H9 (cell line): ENCODE results near the gene CLPX. TPM values are rescaled to one million over a fixed set of nuclear protein-coding genes. Genes with fewer than 3 reads are reported as not detected.

ENCODE experiments used
- DNase-seq: peaks from one replicate; pipeline ENCODE4 v3.0.0-alpha.2; 2017
- H2AFZ ChIP-seq: one replicate; pipeline ENCODE4 v1.6.1; 2013; ENCODE audit warnings: mild to moderate bottlenecking, low read length, control low read depth, moderate library complexity
- H2AK5ac ChIP-seq: 2 replicates; pipeline ENCODE4 v1.6.1; 2013; ENCODE audit warnings: low read length, control low read depth, mixed read lengths; ENCODE audit not compliant: insufficient read length
- H2BK120ac ChIP-seq: one replicate; pipeline ENCODE4 v1.6.1; 2013; ENCODE audit warnings: low read depth, mild to moderate bottlenecking, low read length, control low read depth, inconsistent platforms; ENCODE audit not compliant: poor library complexity, severe bottlenecking
- H2BK12ac ChIP-seq: 2 replicates; pipeline ENCODE4 v1.6.1; 2013; ENCODE audit warnings: low read length, control low read depth, mixed read lengths, low read depth; ENCODE audit not compliant: insufficient read length
- H2BK15ac ChIP-seq: 2 replicates; pipeline ENCODE4 v1.6.1; 2013; ENCODE audit warnings: low read depth, low read length, control low read depth
- H2BK20ac ChIP-seq: one replicate; pipeline ENCODE4 v1.6.1; 2013; ENCODE audit warnings: low read depth, mild to moderate bottlenecking, low read length, control low read depth, inconsistent platforms; ENCODE audit not compliant: poor library complexity, severe bottlenecking
- H2BK5ac ChIP-seq: 2 replicates; pipeline ENCODE4 v1.6.1; 2013; ENCODE audit warnings: low read length, control low read depth, mixed read lengths; ENCODE audit not compliant: insufficient read length
- H3K14ac ChIP-seq: 2 replicates; pipeline ENCODE4 v1.6.1; 2013; ENCODE audit warnings: low read length, control low read depth; ENCODE audit not compliant: insufficient read depth
- H3K18ac ChIP-seq: 2 replicates; pipeline ENCODE4 v1.6.1; 2013; ENCODE audit warnings: low read depth, mild to moderate bottlenecking, mixed read lengths, low read length, control low read depth; ENCODE audit not compliant: insufficient read length
- H3K23ac ChIP-seq: 2 replicates; pipeline ENCODE4 v1.6.1; 2013; ENCODE audit warnings: low read length, control low read depth, mixed read lengths, low read depth; ENCODE audit not compliant: insufficient read length
- H3K23me2 ChIP-seq: 2 replicates; pipeline ENCODE4 v1.6.1; 2013; ENCODE audit warnings: low read depth, mild to moderate bottlenecking, mixed read lengths, low read length, control low read depth; ENCODE audit not compliant: insufficient read length, poor library complexity, severe bottlenecking
- H3K27ac ChIP-seq: 2 replicates; pipeline ENCODE4 v1.5.1; 2013; ENCODE audit warnings: low read length, control low read depth, mixed read lengths, low read depth; ENCODE audit not compliant: insufficient read length
- H3K27me3 ChIP-seq: 2 replicates; pipeline ENCODE4 v1.6.1; 2013; ENCODE audit warnings: low read length, control low read depth, inconsistent platforms; ENCODE audit not compliant: insufficient read depth
- H3K4ac ChIP-seq: 2 replicates; pipeline ENCODE4 v1.6.1; 2013; ENCODE audit warnings: low read depth, mild to moderate bottlenecking, control low read depth, inconsistent platforms, low read length, moderate library complexity
- H3K4me1 ChIP-seq: 2 replicates; pipeline ENCODE4 v1.6.1; 2013; ENCODE audit warnings: low read length, control low read depth, inconsistent platforms; ENCODE audit not compliant: insufficient read depth
- H3K4me2 ChIP-seq: 2 replicates; pipeline ENCODE4 v1.6.1; 2013; ENCODE audit warnings: low read length, control low read depth, mixed read lengths; ENCODE audit not compliant: insufficient read length, insufficient read depth
- H3K56ac ChIP-seq: 2 replicates; pipeline ENCODE4 v1.6.1; 2013; ENCODE audit warnings: low read depth, mild to moderate bottlenecking, mixed read lengths, low read length, control low read depth; ENCODE audit not compliant: insufficient read length
- H3K79me1 ChIP-seq: 2 replicates; pipeline ENCODE4 v1.6.1; 2013; ENCODE audit warnings: low read depth, mild to moderate bottlenecking, moderate library complexity, low read length, control low read depth, inconsistent platforms; ENCODE audit not compliant: insufficient read depth, poor library complexity, severe bottlenecking
- H3K79me2 ChIP-seq: 2 replicates; pipeline ENCODE4 v1.6.1; 2013; ENCODE audit warnings: low read length, control low read depth, inconsistent platforms; ENCODE audit not compliant: insufficient read depth
- H3K9ac ChIP-seq: 2 replicates; pipeline ENCODE4 v1.6.1; 2013; ENCODE audit warnings: low read length, control low read depth, mixed read lengths; ENCODE audit not compliant: insufficient read length; ENCODE audit errors: extremely low read depth
- H3K9me3 ChIP-seq: one replicate; pipeline ENCODE4 v1.6.1; 2013; ENCODE audit warnings: low read depth, low read length, inconsistent platforms; ENCODE audit not compliant: control insufficient read depth
- H3T11ph ChIP-seq: one replicate; pipeline ENCODE4 v1.6.1; 2013; ENCODE audit warnings: mild to moderate bottlenecking, low read length, control low read depth, inconsistent platforms
- H4K20me1 ChIP-seq: one replicate; pipeline ENCODE4 v1.6.1; 2013; ENCODE audit not compliant: control insufficient read depth, insufficient read length, insufficient read depth
- H4K5ac ChIP-seq: 2 replicates; pipeline ENCODE4 v1.6.1; 2013; ENCODE audit warnings: low read depth, mild to moderate bottlenecking, mixed read lengths, low read length, control low read depth; ENCODE audit not compliant: insufficient read length
- H4K8ac ChIP-seq: replicated peaks from 2 replicates; pipeline ENCODE4 v1.6.1; 2013; ENCODE audit warnings: low read length, control low read depth, mixed read lengths, low read depth; ENCODE audit not compliant: insufficient read length
- H4K91ac ChIP-seq: 2 replicates; pipeline ENCODE4 v1.6.1; 2013; ENCODE audit warnings: low read depth, mild to moderate bottlenecking, moderate library complexity, mixed read lengths, low read length, control low read depth; ENCODE audit not compliant: insufficient read length
- H3K27ac Mint-ChIP-seq, 3 experiments: 2 replicates in 2 of 3; 3 replicates in 1 of 3; pipeline ENCODE4 v1.8.0; 2020 to 2021; ENCODE audit warnings: mixed read lengths in 3 of 3, mild to moderate bottlenecking in 1 of 3, moderate library complexity in 1 of 3
- H3K27me3 Mint-ChIP-seq: 2 replicates; pipeline ENCODE4 v1.8.0; 2021; ENCODE audit warnings: low read depth, mild to moderate bottlenecking, moderate library complexity, mixed read lengths
- H3K36me3 Mint-ChIP-seq, 3 experiments: 2 replicates in 2 of 3; 3 replicates in 1 of 3; pipeline ENCODE4 v1.8.0; 2020 to 2021; ENCODE audit warnings: low read depth in 3 of 3, mixed read lengths in 3 of 3; ENCODE audit not compliant: insufficient read depth in 1 of 3
- H3K4me1 Mint-ChIP-seq, 2 experiments: 2 replicates each; pipeline ENCODE4 v1.8.0; 2020; ENCODE audit warnings: mixed read lengths in 2 of 2
- H3K4me3 Mint-ChIP-seq, 2 experiments: 2 replicates in 1 of 2; 3 replicates in 1 of 2; pipeline ENCODE4 v1.8.0; 2020 to 2021; ENCODE audit warnings: mild to moderate bottlenecking in 2 of 2, mixed read lengths in 2 of 2, moderate library complexity in 1 of 2
- H3K9me3 Mint-ChIP-seq, 2 experiments: 2 replicates in 1 of 2; 3 replicates in 1 of 2; pipeline ENCODE4 v1.8.0; 2020; ENCODE audit warnings: mild to moderate bottlenecking in 2 of 2, mixed read lengths in 2 of 2, moderate library complexity in 1 of 2
- WGBS: extraction: QIAGEN DNeasy Blood & Tissue Kit; methylation state at CpG from one replicate; pipeline ENCODE4 v1.1.7; 2013; ENCODE audit warnings: missing lambda C conversion rate, low lambda C conversion rate, mixed read lengths; ENCODE audit not compliant: insufficient read length; ENCODE audit errors: extremely low coverage; 5-methylcytosine and 5-hydroxymethylcytosine counted together
- total RNA-seq: library from RNA; stranded (reverse); gene quantifications from 2 replicates; pipeline ENCODE4 v1.2.1, GENCODE V29; 2021
- TF ChIP-seq, protein P1 (sequence below): fragments of 200-600 bp; sonication (generic); conservative IDR thresholded peaks from 3 replicates; pipeline ENCODE4 v1.8.0; 2021; ENCODE audit warnings: antibody characterized with exemption, mild to moderate bottlenecking

CLPX gene
- total RNA-seq, 1 experiment from 2014 or later: 55.8 TPM

DNA sequence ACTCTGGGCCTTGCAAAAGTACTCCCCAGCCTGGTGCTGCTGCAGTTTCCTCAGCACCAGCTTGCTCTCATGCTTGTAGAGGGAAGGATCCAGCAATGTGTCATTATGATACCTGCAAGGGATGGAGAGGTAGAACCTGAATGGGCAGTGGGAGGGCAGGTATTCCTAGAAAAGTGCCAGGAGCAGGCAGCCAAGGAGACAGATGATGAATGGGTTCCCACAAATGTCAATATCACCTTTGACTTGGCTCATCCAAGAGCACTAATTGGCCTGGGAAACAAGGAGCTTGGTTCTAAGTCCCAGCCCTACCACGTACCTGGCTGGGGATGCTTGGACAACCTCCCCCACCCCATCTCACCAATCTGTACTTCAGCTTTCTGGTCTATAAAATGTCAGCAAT lies 16.8 kb upstream of the CLPX start:
- Mint-ChIP-seq H3K4me3 (no peak overlapping the region), H3K27me3 (peaks cover 4% of the 10 kb centered on the region; the same call in 1 of the 2 replicates), H3K36me3 (no peaks in the 10 kb centered on the region), H3K27ac (no peak overlapping the region), H3K4me1 (no peaks in the 10 kb centered on the region), H3K9me3 (no peaks in the 10 kb centered on the region)
- H3K4me2 ChIP-seq: no peak overlapping the region
- no peak overlapping the region for H3K9ac ChIP-seq
- H2AK5ac ChIP-seq: no peak overlapping the region
- no peak overlapping the region for H4K91ac ChIP-seq
- no peak overlapping the region for H3K4ac ChIP-seq
- no peak overlapping the region for H2BK20ac ChIP-seq
- H3K27ac ChIP-seq: no peak overlapping the region
- H3K79me2 ChIP-seq: no peaks in the 10 kb centered on the region
- no peak overlapping the region for H3K56ac ChIP-seq
- H3K27me3 ChIP-seq: no peaks in the 10 kb centered on the region
- no peak overlapping the region for H3T11ph ChIP-seq
- H3K18ac ChIP-seq: no peak overlapping the region
- WGBS: no CpG with 5 or more reads among the region's 1 CpG
- TF ChIP-seq, protein P1, sequence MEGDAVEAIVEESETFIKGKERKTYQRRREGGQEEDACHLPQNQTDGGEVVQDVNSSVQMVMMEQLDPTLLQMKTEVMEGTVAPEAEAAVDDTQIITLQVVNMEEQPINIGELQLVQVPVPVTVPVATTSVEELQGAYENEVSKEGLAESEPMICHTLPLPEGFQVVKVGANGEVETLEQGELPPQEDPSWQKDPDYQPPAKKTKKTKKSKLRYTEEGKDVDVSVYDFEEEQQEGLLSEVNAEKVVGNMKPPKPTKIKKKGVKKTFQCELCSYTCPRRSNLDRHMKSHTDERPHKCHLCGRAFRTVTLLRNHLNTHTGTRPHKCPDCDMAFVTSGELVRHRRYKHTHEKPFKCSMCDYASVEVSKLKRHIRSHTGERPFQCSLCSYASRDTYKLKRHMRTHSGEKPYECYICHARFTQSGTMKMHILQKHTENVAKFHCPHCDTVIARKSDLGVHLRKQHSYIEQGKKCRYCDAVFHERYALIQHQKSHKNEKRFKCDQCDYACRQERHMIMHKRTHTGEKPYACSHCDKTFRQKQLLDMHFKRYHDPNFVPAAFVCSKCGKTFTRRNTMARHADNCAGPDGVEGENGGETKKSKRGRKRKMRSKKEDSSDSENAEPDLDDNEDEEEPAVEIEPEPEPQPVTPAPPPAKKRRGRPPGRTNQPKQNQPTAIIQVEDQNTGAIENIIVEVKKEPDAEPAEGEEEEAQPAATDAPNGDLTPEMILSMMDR: no peak
- H2BK5ac ChIP-seq: no peak overlapping the region
- H3K23me2 ChIP-seq: no peaks in the 10 kb centered on the region
- H3K9me3 ChIP-seq: no peaks in the 10 kb centered on the region
- H4K8ac ChIP-seq: no peak overlapping the region
- H4K5ac ChIP-seq: no peak overlapping the region
- no peak overlapping the region for H2AFZ ChIP-seq
- DNase-seq: no peak
- no peaks in the 10 kb centered on the region for H4K20me1 ChIP-seq
- no peaks in the 10 kb centered on the region for H3K79me1 ChIP-seq
- no peak overlapping the region for H2BK120ac ChIP-seq
- H3K23ac ChIP-seq: no peak overlapping the region
- H2BK12ac ChIP-seq: no peak overlapping the region
- no peak overlapping the region for H2BK15ac ChIP-seq
- H3K4me1 ChIP-seq: no peaks in the 10 kb centered on the region
- H3K14ac ChIP-seq: no peak overlapping the region
